Measurements from ENCODE around the gene ZNF526.

GRCh38 chr19:42250666-42251531 is 30.8 kb downstream of the ZNF526 start:
- no peak for TF ChIP-seq CTCF (IDR thresholded peaks at IDR 0.05)
- TF ChIP-seq POLR2A (IDR thresholded peaks at IDR 0.05): no peak
- TF ChIP-seq EP300 (IDR thresholded peaks at IDR 0.05): peak in 1 of 2 donors; percentile 22
